ENCODE measurements around the gene MTUS2.

DNA sequence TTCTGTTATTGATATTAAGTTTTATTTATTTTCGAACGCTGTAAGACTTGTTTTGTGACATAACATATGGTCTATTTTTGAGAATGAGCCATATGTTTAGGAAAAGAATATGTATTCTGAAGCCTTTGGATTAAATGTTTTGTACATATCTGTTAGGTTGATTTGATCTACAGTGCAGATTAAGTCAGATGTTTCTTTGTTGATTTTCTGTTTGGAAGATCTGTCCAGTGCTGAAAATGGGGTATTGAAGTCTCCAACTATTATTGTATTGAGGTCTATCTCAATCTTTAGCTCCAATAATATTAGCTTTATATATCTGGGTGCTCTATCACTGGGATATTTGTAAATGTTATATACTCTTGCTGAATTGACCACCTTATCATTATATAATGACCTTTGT is 97.9 kb downstream of the MTUS2 start:
- no peak for TF ChIP-seq EZH2 (IDR thresholded peaks at IDR 0.05; ENCODE audit: borderline replicate concordance, low read depth, low read length, severe bottlenecking)
- TF ChIP-seq, protein P1, sequence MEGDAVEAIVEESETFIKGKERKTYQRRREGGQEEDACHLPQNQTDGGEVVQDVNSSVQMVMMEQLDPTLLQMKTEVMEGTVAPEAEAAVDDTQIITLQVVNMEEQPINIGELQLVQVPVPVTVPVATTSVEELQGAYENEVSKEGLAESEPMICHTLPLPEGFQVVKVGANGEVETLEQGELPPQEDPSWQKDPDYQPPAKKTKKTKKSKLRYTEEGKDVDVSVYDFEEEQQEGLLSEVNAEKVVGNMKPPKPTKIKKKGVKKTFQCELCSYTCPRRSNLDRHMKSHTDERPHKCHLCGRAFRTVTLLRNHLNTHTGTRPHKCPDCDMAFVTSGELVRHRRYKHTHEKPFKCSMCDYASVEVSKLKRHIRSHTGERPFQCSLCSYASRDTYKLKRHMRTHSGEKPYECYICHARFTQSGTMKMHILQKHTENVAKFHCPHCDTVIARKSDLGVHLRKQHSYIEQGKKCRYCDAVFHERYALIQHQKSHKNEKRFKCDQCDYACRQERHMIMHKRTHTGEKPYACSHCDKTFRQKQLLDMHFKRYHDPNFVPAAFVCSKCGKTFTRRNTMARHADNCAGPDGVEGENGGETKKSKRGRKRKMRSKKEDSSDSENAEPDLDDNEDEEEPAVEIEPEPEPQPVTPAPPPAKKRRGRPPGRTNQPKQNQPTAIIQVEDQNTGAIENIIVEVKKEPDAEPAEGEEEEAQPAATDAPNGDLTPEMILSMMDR (IDR thresholded peaks at IDR 0.05; ENCODE audit: borderline replicate concordance, extremely low read depth, low read length, poor library complexity, severe bottlenecking) = no peak

Measured in DND-41 (cell line).